BJ (cell line): Measurements from ENCODE around the gene PPP2R3B. TPM values are rescaled to one million over a fixed set of nuclear protein-coding genes. Genes with fewer than 3 reads are reported as not detected.

Experiments used
- CTCF ChIA-PET: fragments of 350-600 bp; formaldehyde crosslinking; extraction: SDS; loops from one replicate; lab custom pipeline; 2021; ENCODE audit warnings: antibody characterized with exemption, inconsistent platforms; lab: Yijun Ruan, JAX
- POLR2A ChIA-PET: fragments of 300-600 bp; sonication (Branson Sonifier 250); formaldehyde crosslinking; extraction: SDS; loops from one replicate; lab custom pipeline; 2021; ENCODE audit warnings: antibody characterized with exemption; lab: Charles Lee
- DNase-seq: peaks from one replicate; pipeline ENCODE4 v3.0.0-alpha.2; 2011; ENCODE audit warnings: low read depth
- H3K27me3 ChIP-seq: 2 replicates; pipeline ENCODE4 v1.6.0; 2011; ENCODE audit warnings: low read length; ENCODE audit not compliant: control insufficient read depth, insufficient read depth
- H3K36me3 ChIP-seq: 2 replicates; pipeline ENCODE4 v1.5.1; 2011; ENCODE audit warnings: low read length; ENCODE audit not compliant: control insufficient read depth, insufficient read depth
- H3K4me3 ChIP-seq: 2 replicates; pipeline ENCODE4 v1.5.1; 2011; ENCODE audit warnings: low read depth, mild to moderate bottlenecking, control low read depth, low read length
- CTCF ChIP-seq: IDR thresholded peaks from 2 replicates; pipeline ENCODE4 v1.5.1; 2011; ENCODE audit warnings: low read depth, mild to moderate bottlenecking, control low read depth, inconsistent platforms, low read length, moderate library complexity; ENCODE audit not compliant: insufficient read depth
- polyA plus RNA-seq: library from polyadenylated mRNA; depleted of rRNA; stranded (reverse); fragments of >200 nt; gene quantifications from 2 replicates; pipeline ENCODE4 v1.2.3, GENCODE V29; 2011

The PPP2R3B gene
- polyA plus RNA-seq, 1 experiment, result 14.9 TPM

- no peaks in the 10 kb centered on the region for H3K27me3 ChIP-seq
- H3K36me3 ChIP-seq, result no peaks in the 10 kb centered on the region; the same call in 1 of the 2 replicates
- POLR2A ChIA-PET, result no interaction called here
- TF ChIP-seq CTCF, result no peak
- DNase-seq, result no peak
- CTCF ChIA-PET, result no interaction called here
- H3K4me3 ChIP-seq, result no peak overlapping the region
Observed at GRCh38 chrX:347351-348117, 39.2 kb downstream of the PPP2R3B start.

GRCh38 chrX:346034-346813, 40.5 kb downstream of the PPP2R3B start:
- no peak for DNase-seq
- Histone ChIP-seq H3K36me3 (no peaks in the 10 kb centered on the region; the same call in 1 of the 2 replicates), H3K4me3 (no peak overlapping the region), H3K27me3 (no peaks in the 10 kb centered on the region)
- TF ChIP-seq CTCF, result no peak
- ChIA-PET POLR2A (no interaction called here), CTCF (no interaction called here)

- H3K4me3 ChIP-seq, result no peak overlapping the region
- POLR2A ChIA-PET, result no interaction called here
- CTCF ChIA-PET, result no interaction called here
- TF ChIP-seq CTCF, result no peak
- H3K36me3 ChIP-seq, result peaks cover 1% of the 10 kb centered on the region
- DNase-seq, result no peak
- H3K27me3 ChIP-seq, result no peaks in the 10 kb centered on the region
Observed at GRCh38 chrX:345020-345925, 41.4 kb downstream of the PPP2R3B start.

GRCh38 chrX:344371-344901, 42.3 kb downstream of the PPP2R3B start:
- Histone ChIP-seq H3K36me3 (peaks cover 1% of the 10 kb centered on the region), H3K4me3 (no peak overlapping the region), H3K27me3 (no peaks in the 10 kb centered on the region)
- DNase-seq, result no peak
- TF ChIP-seq CTCF, result no peak
- ChIA-PET CTCF (no interaction called here), POLR2A (no interaction called here)
